SK-N-MC (cell line): ENCODE results near the gene RASIP1.

Experiments
- EZH2 ChIP-seq: fragments of 200-600 bp; sonication (generic); IDR thresholded peaks from one replicate; pipeline ENCODE4 v1.6.1; 2017; ENCODE audit warnings: antibody characterized with exemption
- FOXP2 ChIP-seq: optimal IDR thresholded peaks from 2 replicates; pipeline ENCODE3; 2011; ENCODE audit warnings: mild to moderate bottlenecking, moderate library complexity; ENCODE audit not compliant: insufficient read depth; ENCODE audit errors: extremely low read length, control extremely low read depth
- POLR2AphosphoS5 ChIP-seq: IDR thresholded peaks from 2 replicates; pipeline ENCODE4 v1.6.1; 2012; ENCODE audit warnings: mild to moderate bottlenecking, low read depth, low read length, borderline replicate concordance

- TF ChIP-seq POLR2AphosphoS5 (no peak), EZH2 (no peak), FOXP2 (no peak)
Measured at GRCh38 chr19:48728911-48729664, 11.3 kb downstream of the RASIP1 start.
